Activated T-cell treated with anti-CD3 and anti-CD28 coated beads for 24 hours (primary cell): Measurements from ENCODE around the gene WRNIP1.

Experiments
- DNase-seq: peaks from one replicate; pipeline ENCODE4 v3.0.0-alpha.2; 2020; ENCODE audit warnings: low read depth

WRNIP1 gene

DNA sequence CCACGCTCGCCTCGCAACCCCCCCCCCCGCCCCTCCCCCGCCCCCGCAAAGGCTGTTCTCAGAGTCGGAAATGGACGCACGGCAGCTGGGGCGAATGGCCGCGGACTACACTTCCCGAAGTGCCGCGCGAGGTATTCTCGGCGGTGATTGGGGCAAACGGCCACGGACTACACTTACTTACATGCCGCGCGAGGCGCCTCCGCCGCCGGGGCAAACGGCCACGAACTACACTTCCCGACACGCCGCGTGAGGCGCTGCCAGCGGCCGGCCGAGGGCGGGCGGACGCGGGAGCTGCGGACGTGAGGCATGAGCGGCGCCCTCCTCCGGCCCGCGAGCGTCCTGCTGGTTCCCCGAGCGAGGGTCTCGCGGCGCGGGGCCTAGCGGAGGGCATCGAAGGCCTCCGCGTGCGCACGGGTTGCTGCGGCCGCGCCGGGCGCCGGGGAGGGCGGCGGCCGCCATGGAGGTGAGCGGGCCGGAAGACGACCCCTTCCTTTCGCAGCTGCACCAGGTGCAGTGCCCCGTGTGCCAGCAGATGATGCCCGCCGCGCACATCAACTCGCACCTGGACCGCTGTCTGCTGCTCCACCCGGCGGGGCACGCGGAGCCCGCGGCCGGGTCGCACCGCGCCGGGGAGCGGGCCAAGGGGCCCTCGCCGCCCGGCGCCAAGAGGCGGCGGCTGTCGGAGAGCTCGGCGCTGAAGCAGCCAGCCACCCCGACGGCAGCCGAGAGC, at the start of gene WRNIP1:
TSS of gene WRNIP1 (plus strand) at position 228 of the 730 bp plus-strand sequence. CDS start at position 458, 230 bp downstream.
- peak; percentile 96 for DNase-seq

DNA sequence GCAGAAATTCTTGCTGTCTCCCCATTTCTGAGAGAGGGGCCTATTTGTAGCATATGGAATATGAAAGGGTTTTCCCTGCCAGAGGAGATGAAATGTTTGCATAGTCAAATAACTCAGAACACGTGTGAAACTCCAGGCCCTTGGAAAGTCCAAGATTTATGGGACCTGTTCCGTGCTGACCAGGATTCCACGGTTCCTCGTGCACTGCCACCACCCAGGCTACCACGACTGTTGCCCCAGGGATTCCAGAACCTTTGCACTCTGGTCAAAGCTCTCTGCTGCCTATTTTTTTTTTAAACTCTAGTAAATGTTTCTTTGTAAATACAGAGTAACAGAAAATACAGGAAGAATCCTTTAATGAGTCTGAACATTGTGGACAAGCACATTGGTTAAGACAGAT, 49.5 kb upstream of the WRNIP1 start:
- no peak for DNase-seq

DNA sequence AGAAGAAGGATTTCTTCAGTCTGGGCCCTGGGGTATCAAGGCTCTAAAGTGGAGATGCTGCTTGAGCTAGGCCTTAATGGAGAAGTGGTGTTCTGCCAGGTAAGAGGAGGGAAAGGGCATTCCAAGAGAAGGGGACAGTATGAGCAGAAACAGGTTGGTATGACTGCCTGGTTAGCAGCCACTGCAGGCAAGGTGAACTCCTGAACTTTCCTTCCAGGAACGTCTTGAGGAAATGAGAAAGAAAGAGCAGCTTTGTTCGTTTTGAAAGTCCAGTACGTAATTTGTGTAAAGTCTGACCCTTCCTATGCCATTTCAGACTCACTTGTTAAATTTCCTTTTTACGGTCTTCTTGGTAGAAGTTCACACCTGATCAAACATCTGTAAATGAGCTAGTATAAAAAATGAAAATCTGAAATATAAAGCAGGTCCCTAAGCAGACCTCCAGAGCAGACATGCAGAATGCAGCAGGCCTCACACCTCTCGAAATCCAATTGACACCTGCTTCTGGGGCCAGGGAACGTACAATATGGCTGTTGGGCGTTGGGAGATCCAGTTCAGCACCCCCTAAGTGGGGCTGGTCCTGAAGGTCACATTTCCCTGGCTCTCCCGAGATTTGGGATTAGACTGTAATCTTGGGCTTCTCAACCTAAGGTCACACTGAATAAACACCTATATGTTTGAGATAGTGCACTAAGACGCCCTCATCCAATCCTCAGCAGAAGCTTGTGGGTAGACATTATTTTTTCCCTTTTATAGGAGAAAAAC, 48.1 kb upstream of the WRNIP1 start:
- DNase-seq, result no peak

DNA sequence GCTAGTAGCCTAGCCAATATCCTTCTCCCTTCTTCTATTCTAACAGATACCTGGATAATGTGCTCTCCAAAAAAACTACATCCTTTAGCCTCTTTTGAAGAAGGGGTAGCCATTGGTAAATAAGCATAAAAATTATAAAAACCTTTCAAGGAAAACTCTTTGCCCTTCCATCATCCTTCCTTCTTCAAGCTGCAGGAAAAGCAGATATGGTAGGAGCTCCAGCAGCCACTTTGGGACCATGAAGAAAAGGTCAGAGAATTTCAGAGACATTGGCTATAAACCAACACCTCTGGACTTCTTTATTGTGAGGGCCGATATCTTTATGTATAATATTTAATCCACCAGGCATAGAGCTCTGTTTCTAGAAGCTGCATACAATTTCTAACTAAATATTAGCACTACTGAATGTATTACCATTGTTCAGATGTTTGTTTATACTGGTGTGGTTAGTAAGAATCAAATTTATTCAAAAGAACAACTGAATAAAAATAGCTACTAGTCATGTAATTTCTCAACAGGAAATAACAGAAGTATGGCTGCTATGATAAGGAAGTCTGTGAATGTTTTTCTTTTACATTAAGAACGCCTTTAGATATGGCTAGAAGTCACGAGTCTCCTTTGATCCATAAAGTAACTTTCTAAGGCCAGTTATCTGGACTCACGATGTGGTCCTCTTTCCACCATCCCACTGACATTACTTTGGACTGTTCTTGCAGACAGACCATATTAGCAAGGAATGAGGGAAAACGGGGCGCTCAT, 46.7 kb upstream of the WRNIP1 start:
- DNase-seq, result no peak

DNA sequence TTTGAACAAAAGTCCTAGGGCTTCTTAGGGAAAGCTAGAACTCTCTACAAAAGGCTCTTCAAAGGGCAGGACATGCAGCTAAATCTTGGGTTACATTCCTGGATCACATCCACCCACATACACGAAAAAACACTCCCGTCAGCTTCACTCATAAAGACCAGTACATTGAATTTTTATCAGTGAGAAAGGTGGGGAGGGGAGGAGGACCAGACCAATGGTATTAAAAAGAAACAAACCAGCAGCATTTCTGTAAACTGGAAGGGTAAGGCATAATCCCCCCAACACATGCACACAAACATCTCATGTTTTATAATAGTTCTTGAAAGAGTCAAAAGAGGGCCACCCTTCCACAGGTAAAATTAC, 46.1 kb upstream of the WRNIP1 start:
- DNase-seq, result no peak

DNA sequence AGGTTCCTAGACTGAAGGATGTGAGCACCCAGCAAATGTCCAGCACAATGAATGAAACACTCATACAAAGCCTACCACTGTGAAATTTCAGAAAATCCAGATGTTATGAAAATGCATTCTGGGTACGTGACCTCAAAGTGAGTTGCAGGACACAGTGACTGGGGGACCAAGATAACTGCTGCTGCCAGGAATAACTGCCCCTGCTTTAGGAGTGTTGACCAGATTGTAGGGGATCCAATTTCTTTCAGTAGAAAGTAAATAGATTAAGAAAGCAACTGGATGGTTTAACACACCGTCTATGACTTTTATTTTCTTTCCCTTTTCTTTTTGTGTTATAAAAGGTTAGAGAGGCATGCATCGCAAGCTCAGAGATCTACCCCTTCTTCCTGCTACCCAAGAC, 44.0 kb upstream of the WRNIP1 start:
- no peak for DNase-seq

DNA sequence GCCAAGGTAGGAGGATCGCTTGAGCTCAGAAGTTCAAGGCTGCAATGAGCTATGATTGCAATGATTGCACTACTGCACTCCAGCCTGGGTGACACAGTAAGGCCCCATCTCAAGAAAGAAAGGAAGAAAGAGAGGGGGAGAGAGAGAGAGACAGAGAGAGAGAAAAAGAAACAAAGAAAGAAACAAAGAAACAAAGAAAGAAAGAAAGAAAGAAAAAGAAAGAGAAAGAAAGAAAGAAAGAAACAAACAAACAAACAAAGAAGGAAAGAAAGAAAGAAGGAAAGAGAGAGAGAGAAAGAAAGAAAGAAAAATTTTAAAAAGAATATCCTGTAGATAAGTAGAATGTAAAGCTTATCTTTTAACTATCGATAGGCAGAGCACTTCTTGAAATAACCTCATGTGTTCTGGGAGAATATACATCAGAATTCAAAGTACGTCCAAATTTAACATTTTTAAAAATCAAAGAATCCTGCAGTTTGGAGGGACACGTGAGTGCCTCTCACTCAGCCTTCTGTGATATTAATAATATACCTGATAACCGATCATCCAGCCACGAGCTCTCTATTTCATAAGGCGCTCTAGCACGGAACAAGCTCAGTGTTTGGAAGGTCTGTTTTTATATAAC, 39.7 kb upstream of the WRNIP1 start:
- no peak for DNase-seq

DNA sequence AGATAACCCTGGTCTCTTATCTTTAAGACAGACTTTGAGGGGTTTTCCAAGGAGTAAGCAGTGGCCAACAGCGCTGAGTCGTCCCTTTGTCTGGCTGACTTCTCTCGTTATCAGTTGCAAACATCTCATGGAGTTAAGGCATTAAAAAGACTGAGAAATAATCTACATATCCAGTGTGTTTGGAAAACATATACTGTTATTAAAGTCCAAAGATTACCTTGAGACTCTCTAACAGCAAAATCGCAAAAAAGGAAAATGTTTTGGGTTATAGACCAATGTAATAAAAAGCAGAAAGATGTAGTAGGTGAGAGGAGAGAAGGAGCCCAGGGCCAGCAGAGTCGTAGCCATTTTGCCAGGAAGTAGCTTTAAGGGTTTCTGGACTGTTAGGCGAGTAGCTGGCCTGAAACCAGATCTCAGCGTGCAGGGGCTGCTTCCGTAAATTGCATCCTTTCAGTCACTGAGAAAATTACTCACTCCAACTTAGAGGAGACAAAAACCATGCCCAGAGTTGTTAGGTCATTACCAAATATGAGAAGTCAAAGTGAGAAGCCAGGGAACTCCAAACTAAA, 39.1 kb upstream of the WRNIP1 start:
- DNase-seq, result no peak

DNA sequence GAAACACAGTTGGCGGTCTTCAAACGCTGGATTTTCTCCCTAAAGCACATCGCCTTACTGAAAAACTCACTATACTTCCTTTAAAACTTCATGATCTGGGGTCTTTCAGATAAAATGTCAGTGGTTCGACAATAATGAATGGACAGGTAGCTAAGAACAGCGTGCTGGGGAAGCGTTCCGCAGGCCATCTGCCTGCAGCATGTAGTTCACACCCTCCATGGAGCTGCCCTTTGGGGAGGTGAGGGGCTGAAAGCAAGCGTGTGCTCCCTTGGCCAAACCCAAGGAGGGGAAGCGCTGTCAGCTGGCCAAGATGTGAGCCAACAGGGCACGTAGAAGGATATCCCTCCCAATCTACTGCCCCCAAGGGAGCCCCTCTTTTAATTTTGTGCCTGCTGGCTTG, 35.3 kb upstream of the WRNIP1 start:
- DNase-seq, result no peak

DNA sequence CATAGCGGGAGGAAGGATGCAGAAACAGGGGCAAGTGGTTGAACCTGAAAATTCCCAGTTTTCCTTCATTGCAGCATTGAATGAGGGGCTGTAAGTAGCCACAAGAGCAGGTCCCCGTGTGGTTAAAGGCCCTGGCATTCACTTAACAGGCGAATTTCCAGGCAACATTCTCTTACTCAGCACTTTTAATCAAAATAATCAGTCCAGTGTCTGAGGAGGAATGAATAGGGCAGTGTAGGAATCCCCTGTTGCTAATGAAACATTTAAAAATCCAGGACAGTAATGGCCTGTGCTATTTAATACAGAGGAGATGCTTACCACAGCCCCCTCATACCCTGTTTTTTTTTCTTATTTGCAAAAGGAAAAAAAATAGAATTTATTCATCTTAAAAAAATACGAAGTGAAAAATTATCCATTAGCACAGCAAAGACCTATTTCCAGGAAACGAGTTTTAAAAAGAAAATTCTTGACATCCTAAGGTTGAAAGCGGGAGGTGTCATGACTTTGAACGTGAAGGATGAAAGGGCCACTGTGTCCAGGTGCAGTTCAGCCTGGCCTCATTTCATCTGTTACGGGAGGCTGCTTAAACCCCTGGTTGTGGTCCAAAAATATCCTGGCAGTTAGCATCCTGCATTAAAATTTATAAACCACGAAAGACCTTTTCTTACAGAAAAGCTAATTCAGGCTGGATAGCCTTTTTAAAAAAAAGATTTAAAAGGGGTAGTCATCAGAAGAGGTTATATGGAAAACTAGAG, 34.7 kb upstream of the WRNIP1 start:
- DNase-seq, result no peak

DNA sequence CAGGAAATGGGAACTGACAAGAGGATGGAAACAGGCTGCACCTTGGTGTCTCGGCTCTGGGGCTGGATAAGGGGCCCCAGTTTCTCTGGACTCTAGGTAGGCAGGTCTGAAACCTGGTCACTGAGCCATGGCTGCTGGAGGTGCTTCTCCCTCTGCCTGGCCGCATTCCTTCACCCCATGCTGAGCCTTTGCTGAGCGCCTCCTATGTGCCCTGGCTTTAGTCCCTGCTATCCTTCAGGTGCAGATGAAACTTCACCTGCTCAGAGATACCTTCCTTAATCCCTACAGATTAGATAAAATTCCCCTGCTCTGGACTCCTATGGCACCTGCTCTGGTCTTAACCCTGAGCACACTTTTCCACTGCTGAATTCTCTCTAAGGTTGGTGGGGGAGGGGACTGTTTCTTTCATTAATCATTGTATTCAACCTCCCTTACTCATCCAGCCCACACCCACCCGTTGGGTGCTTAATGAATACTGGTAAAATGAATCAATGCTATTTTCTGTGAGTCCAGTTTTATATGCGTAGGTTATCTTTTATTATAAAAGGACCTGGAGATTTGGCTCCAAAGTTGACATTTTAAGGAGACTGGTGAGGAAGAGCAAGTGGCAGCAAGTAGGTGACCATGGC, 33.8 kb upstream of the WRNIP1 start:
- DNase-seq, result no peak

DNA sequence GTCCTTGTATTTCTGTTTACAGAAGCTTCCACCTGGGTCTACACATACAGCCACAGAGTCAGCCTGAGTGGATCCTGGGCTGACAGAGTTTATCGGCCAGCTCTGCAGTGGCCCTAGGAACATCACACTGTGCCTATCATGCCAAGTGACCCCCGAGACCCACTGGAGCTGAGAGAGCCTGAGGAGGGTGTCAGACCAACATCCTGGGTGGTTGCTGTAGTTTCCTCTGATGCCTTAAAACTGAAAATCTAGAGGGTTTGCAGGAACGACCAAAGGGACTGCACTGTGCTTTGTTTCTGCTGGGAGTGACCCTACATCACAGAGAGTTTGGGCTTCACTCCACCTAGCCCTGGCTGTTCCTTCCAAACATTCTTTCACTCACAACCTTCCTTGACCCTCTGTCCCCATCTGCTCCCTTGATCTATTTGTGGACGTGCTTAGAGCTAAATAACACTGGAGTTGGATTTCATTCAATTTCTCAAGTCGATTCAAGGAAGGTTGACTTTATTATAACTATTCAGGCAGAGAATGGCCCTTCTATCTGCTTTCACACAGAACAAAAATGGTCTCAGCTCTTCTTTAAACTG, 32.6 kb upstream of the WRNIP1 start:
- no peak for DNase-seq

DNA sequence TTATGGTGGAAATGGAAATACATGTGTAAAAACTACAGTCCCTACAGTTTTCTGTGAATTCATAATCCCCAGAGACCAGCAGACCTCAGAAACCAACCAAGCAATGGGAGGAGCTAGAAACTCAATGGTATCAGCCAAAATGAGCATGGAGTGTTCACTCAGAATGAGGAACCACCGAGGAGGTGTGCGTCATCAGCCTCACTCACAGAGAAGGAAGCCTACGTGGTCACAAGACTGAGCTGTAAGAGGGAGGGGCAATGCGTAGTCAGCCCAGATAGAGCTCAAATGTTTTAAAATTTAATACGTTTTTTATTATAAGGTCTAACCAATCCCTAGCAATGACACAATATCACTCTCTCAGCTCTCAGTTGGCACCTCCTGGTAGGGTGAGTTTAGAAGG, 31.9 kb upstream of the WRNIP1 start:
- no peak for DNase-seq

DNA sequence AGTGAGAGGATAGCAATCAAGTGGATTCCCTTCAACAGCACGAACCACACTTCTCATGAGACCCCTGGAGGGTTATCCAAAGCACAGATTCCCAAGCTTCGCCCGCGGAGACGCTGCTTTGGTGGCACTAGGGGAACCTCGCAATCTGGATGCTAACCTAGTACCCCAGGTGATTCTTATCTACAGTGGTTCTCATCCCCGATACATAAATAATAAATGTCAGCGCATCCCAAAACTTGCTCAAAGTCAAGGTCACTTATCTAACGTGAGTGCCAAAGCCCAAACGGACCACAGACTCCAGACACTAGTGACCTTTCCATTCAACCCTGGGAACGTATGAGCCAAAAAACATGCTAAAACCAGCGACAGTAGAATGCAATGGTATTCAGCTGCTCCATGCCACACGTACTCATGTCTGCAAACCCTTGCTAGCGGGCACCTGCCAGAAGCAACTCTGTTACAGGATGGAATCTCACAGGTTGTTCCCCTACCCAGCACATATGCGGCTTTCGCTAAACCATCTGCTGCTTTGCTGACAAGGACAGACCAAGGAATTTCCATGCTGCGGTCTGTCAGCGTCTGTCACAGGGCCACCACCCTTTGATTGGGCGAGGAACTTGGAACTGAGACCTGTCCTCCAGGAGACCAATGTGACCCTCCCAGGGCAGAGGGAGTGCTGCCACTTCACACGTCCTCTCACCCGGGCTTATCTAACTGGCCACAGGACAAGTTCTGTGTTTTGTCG, 31.3 kb upstream of the WRNIP1 start:
- no peak for DNase-seq

DNA sequence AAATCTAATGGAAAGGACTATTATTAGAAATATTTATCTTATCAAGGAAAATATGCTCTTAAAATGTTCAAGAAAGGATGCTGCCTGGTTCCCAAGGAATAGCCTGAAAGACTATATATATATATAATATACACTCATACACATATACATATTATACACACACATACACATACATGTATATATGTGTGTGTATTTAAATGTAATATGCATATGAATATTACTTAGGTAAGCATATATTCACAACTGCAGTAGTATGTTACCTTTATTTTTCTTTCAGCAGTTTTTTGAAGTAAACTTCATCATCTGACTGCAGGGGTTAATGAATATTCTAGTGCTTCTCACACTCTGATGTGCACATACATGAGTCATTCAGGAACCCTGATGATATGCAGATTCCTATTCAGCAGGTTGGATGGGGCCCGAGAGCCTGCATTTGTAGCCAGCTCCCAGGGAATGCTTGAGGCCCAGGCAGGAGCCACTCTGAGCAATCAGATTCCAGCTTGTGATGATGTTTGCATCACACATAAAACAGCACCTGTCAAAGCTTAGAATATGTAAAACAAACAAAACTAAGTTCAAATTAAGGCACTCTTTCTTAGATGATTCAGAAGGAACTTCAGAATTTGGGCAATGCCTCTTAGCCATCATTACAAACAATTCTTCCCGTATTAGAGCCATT, 30.6 kb upstream of the WRNIP1 start:
- no peak for DNase-seq

DNA sequence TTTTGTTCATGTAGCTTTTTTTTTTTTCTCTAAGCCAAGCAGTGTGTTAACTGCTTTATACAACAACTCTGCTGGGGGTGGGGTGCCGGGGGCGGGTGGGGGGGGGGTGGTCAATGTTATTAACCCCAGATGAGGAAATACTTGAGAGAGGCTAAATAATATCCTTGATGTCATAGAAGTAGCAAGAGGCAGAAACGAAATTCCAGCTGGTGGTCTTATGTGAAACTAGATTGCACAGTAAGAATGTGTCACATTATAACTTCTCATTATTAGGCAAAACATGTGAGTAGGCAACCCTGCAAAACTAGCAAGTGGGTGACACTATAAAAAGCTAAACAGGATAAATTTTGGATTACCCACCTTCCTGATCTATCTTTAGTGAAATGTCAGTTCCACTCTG, 27.3 kb upstream of the WRNIP1 start:
- DNase-seq, result no peak

DNA sequence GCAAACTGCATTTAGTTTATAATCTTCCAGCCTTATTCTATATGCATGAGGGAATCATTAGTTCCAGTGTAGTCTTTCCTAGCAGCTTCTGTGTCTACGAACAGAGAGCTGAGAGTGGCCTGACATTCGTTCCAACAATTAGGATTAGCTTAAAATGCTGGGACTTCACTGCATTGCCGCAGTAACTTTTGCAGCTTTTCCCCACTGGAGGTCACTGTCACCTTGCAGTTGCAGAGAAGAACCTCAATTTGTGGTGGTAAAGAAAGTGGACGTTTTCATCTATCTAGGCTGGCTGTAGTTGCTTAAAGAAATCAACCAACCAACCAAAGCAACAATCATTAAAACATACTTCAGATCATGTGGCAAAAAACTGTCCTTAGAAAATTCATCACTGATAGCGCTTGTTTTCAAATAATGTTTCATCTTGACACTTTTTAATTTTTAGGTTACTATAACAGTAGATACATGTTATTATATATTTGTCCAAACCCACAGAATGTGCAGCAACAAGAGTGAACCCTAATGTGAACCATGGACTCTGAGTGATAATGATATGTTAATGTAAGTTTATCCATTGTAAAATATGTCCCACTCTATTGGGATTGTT, 26.7 kb upstream of the WRNIP1 start:
- DNase-seq, result peak; percentile 28

DNA sequence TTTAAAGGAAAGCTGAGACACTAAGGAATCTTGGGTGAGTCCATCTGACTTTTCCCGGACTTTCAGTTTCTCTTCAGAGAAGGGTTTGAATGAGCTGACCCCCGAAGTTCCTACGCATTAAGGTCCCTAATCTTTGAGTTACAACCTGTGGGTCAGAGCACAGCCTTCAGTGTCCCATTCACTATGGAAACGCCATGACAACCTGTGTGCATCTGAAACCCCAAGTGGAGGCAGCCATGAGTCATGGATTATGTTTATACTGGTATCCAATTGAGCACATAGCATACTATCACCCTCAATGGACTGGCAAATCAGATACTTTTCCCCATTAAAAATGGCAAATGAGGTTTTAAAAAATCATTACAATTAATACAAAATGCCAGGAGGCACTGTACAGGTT, 25.9 kb upstream of the WRNIP1 start:
- DNase-seq, result no peak

DNA sequence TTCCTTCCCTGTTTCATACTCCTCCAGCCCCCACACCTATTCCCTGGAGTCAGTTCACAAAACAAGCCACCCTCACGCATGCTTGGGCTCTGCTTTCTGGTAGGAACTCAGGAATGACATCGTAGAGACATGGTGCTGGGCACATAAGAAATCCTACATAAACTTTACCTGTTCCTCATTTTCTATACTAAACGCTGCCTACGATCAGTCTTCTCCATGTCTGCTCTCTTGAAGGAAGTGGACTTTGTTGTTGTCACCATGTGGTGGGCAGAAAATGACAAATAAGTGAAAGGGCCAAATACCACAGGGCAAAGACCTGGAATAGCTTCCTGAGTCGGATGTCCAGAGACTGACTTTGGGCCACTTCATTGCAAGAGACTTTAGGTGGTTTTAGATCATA, 24.6 kb upstream of the WRNIP1 start:
- no peak for DNase-seq
